ENCODE measurements around the gene TMEM179. TPM values are rescaled to one million over a fixed set of nuclear protein-coding genes. Genes with fewer than 3 reads are reported as not detected.

The TMEM179 gene
- total and polyA plus RNA-seq, 2 of the 13 experiments (the other 11 are each of a cell fraction or from before 2014, with no cell fraction given) = not detected

- TF ChIP-seq ZNF646 (CRISPR knock-in tag; IDR thresholded peaks at IDR 0.05) (peak; percentile 47; the same call in 1 of the 2 replicates), NFIB (CRISPR knock-in tag; IDR thresholded peaks at IDR 0.05; ENCODE audit: borderline replicate concordance) (no peak), ZNF781 (CRISPR knock-in tag; IDR thresholded peaks at IDR 0.05; ENCODE audit: borderline replicate concordance, not compliant biosample characterization) (no peak), PHF5A (CRISPR knock-in tag; IDR thresholded peaks at IDR 0.05; ENCODE audit: low read depth, unreplicated experiment) (peak; percentile 76), ZNF660 (CRISPR knock-in tag; IDR thresholded peaks at IDR 0.05; ENCODE audit: borderline replicate concordance, low read depth) (no peak), MAZ (IDR thresholded peaks at IDR 0.05; ENCODE audit: borderline replicate concordance, low read depth, low read length) (no peak), MAZ (CRISPR knock-in tag; IDR thresholded peaks at IDR 0.05; ENCODE audit: low read depth) (0 out of 2 replicates have a peak, but pooled peaks have one; percentile 42), ZNF777 (CRISPR knock-in tag; IDR thresholded peaks at IDR 0.05) (no peak), RAD51 (IDR thresholded peaks at IDR 0.05; ENCODE audit: borderline replicate concordance) (no peak), ZNF792 (CRISPR knock-in tag; IDR thresholded peaks at IDR 0.05) (peak; percentile 49; the same call in 1 of the 2 replicates), SOX13 (IDR thresholded peaks at IDR 0.05) (peak; percentile 29; the same call in 1 of the 2 replicates), SOX13 (CRISPR knock-in tag; conservative IDR thresholded peaks at IDR 0.05 in 1 of 2, IDR thresholded peaks at IDR 0.05 in 1 of 2) (peak in 1 of 2 experiments; percentile 86; a peak in 2 of 4 replicates), EHMT2 (IDR thresholded peaks at IDR 0.05; ENCODE audit: borderline replicate concordance, low read depth, low read length) (no peak), YY1 (IDR thresholded peaks at IDR 0.05; ENCODE audit: insufficient read depth, insufficient replicate concordance, low read depth, low read length) (peak; percentile 42), SRSF9 (IDR thresholded peaks at IDR 0.05; ENCODE audit: borderline replicate concordance, insufficient read depth, low read depth, low read length, poor library complexity, severe bottlenecking) (no peak), RELA (CRISPR knock-in tag; IDR thresholded peaks at IDR 0.05) (no peak), ELF3 (CRISPR knock-in tag; IDR thresholded peaks at IDR 0.05) (peak; percentile 89), ZNF281 (CRISPR knock-in tag; IDR thresholded peaks at IDR 0.05; ENCODE audit: borderline replicate concordance) (peak; percentile 76; the same call in 1 of the 2 replicates), HDAC2 (CRISPR knock-in tag; IDR thresholded peaks at IDR 0.05) (peak; percentile 48; the same call in 1 of the 2 replicates), ZNF205 (CRISPR knock-in tag; IDR thresholded peaks at IDR 0.05) (no peak)
These were observed 49.5 kb upstream of the TMEM179 start (continued) for GRCh38 chr14:104654119-104654518.

Measured in HepG2 (cell line).